Measurements from ENCODE around the gene CCNE1.
"Not testable (repeated sequence)": the region's sequence is repeated elsewhere in the genome, so short reads cannot be mapped to it uniquely, and the experiment has no call there.

CCNE1 gene

DNA sequence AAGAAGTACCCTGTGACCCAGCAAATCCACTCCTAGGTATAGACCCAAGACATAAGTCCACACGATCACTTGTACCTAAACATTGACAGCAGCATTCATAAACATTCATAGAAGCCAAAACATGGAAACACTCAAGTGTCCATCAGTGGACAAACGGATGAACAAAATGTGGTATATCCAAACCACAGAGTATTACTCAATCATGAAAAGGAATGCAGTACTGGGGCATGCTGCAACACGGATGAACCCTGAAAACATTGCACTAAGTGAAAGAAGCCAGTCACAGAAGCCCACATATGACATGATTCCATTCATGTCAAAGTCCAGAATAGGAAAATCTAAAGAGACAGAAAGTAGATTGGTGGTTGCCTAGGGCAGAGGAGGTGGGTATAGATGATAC lies 22.8 kb upstream of the CCNE1 start:
- no peak for DNase-seq

DNA sequence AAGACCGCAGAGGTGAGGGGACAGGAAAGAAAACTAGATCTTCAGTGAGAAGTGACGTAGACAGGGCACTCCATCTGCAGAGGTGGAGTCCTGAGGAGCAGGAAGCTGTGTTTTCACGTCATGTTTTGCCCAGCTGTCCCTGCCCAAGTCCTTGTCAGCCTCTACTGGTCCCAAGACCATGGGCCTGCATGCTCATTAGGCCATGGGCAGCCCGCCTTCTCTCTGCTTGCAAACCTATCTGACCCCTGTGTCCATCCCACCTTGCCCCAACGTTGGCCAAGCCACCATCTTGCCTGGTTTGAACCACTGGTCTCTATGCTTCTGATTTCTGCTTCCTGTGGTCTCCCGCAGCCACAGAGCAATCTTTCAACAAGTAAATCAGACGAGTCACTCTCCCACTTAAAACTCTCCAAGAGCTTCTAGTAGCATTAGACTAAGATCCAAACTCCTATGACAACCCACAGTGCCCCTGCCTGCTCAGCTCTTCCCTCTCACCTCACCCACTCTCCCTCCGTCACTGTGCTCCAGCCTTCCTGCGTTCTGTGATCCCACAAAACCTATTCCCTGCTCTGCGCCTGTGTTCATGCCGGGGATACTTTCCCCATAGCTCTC lies 18.6 kb upstream of the CCNE1 start:
- DNase-seq = no peak

DNA sequence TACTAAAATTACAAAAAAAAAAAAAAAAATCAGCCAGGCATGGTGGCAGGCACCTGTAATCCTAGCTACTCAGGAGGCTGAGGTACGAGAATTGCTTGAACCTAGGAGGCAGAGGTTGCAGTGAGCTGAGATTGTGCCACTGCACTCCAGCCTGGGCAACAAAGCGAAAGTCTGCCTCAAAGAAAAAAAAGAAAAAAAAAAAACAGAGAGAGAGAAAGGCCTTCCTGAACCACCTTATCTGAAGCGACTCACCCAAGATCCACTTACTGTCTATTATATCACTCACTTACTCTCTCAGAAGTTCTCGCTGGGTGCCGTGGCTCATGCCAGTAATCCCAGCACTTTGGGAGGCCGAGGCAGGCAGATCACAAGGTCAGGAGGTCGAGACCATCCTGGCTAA lies 17.3 kb upstream of the CCNE1 start:
- DNase-seq = not testable (repeated sequence)

DNA sequence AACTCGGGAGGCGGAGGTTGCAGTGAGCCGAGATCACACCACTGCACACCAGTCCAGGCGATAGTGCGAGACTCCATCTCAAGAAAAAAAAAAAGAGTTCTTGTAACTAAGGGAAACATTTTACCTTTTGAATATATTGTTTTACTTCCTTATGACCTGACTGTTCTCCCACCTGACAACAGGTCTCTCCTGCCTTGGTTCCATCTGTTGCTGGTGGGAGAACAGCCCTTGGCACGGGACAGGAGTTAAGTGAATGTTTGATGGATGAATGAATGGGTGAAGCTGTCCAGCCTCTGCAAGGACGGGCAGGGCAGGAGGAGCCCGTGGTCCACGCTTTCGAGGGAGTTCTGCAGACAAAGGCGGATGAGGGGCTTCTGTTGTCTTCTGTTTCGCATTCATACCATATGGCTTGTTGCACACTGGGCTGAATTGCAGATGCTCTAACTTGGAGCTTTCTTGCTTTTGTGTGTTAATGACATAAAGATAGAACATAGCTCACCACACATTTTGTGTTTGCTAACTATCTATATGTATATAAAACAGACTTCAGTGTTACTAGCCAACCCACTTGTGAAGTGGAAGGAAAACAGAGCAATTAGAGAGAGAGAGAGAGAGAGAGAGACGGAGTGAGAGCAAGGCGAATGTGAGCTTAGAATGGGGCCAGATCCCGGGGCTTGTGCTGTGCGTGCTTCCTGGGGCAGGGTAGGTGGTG lies 16.2 kb upstream of the CCNE1 start:
- DNase-seq = no peak

DNA sequence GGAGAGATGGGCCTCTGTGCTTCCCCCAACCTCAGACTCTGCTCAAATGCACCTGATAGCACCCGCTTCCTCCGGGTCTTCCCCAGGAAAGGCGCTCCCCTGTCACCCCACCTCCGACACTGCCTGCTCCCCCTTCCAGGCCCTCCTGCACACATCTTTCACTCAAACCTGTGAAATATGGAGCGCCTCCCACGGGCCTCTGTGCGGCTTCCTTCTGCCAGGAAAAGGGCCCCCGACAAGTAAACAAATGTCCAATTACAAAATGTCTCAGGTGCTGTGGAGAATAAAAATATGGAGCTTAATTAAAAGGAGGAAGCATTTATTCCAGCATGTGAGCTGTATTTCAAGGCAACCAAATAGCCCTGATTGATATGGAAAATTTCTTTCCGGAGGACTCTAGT lies 15.6 kb upstream of the CCNE1 start:
- DNase-seq = no peak

DNA sequence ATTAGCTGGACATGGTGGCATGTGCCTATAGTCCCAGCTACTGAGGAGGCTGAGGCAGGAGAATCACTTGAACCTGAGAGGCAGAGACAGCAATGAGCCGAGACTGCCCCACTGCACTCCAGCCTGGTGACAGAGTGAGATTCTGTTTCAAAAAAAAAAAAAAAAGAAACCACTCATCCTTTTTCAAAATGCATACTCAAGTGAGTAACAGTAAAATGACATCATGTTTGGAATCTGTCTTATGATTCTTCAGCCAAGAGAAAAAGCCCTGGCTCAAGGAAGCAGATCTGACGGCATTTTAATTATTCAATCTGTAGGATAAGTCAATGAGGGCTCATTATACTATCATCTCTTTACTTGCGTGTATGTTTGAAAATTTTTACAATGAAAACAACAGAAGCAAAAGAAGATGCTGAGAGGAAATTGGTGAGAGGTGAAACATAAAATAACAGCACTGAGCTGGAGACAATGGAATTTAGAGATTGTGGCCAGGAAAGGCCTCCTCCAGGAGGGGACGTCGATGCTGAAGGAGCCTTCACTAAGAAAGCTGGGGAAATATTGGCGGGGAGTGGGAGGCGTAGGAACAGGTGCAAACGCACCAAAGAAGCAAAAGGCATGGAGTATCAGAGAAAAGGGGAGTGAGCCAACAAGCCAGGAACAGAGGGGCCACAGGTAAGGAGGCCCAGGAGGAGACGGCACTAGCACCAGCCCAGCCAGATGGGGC lies 12.9 kb upstream of the CCNE1 start:
- no peak for DNase-seq

DNA sequence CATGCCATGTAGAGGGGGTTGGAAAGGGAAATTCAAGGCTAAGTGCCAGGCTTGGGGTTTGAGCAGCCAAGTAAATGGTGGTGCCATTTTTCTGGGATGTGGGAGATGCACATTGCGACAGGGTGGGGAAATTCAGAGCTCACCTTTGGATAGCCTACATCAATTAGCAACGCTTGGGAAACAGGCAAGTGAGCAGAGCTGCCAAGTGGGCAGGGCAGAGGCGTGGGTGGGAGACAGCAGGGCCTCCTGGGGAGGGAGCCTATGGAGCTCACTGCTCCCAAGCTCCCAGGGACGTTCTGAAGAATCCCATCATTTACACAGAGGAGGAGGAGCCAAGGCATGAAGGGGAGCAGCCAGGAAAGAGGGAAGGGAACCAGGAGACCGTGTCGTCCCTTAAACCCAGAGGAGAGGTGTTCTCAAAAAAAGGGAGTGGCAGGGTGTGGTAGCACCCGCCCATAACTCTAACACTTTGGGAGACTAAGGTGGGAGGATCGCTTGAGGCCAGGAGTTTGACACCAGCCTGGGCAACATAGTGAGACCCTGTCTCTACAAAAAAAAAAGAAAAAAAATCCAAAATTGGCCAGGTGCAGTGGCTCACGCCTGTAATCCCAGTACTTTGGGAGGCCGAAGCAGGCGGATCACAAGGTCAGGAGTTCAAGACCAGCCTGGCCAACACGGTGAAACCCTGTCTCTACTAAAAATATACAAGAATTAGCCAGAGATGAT lies 11.5 kb upstream of the CCNE1 start:
- no peak for DNase-seq

DNA sequence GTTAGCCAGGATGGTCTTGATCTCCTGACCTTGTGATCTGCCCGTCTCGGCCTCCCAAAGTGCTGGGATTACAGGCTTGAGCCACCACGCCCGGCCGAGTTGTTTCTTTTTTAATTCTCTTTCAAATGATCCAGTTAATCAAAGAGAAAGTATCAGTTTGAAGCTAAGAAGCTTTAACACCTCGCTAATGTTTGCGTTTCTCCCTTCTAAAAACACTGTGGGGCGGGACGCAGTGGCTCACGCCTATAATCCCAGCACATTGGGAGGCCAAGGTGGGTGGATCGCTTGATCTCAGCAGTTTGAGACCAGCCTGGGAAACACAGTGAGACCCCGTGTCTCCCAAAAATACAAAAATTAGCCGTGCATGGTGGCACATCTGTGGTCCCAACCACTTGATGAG lies 7.8 kb upstream of the CCNE1 start:
- DNase-seq = not testable (repeated sequence)

DNA sequence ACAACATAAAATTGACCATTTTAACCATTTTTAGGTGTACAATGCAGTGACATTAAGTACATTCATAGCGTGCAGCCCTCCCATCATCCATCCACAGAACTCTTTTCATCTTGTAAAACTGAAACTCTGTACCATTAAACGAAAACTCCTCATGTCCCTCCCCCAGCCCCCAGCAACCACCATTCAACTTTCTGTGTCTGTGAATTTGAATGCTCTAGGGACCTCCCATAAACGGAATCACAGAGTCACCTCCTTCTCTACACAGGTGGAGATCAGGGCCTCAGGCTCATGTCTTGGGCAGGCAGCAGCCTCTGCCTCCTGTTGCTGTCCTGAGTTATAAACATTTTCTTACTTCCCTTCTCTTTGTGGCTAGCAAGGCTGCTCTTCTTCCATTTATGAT lies 7.3 kb upstream of the CCNE1 start:
- no peak for DNase-seq

DNA sequence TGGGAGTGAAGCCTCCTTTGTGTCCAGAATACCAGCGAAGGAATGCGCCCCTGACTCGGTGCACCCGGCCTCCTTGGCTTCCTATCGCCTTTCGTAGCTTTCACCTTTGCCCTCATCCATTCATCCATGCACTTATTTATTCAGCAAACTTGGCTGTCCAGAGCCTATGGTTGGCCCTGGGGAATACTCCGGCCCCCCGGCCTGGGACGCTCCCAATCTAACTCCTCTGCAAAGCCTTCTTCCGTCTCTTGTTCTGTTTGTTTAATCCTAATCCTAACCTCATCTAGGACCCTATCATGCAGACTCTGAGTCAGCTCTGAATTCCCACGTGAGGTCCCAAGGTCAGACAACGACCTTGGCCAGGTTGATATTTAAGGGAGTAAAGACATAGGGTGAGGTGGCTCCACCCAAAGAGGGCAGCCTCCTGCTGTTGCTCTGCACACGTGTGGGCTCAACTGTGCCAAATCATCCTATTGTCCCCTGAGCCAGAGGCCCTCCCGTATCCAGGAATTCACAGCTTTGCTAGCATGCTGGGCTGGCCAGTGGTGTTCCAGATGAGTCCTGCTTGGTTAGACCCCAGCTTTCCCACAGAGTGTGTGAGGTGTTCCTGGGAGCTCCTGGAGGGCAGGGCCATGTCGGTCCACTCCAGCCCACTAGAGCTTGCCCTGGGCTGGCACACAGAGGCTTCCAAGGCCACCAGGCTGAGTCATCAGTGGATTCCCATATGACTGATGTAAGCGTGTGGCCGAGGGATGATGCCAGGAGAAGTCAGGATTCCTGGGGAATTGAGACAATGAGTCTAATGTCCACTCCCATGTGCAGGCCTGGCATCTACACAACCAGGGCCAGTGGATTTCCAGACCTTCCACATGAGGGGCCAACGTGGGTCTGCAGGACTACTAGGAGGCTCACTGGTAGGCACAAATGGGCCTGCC lies 6.5 kb upstream of the CCNE1 start:
- no peak for DNase-seq

DNA sequence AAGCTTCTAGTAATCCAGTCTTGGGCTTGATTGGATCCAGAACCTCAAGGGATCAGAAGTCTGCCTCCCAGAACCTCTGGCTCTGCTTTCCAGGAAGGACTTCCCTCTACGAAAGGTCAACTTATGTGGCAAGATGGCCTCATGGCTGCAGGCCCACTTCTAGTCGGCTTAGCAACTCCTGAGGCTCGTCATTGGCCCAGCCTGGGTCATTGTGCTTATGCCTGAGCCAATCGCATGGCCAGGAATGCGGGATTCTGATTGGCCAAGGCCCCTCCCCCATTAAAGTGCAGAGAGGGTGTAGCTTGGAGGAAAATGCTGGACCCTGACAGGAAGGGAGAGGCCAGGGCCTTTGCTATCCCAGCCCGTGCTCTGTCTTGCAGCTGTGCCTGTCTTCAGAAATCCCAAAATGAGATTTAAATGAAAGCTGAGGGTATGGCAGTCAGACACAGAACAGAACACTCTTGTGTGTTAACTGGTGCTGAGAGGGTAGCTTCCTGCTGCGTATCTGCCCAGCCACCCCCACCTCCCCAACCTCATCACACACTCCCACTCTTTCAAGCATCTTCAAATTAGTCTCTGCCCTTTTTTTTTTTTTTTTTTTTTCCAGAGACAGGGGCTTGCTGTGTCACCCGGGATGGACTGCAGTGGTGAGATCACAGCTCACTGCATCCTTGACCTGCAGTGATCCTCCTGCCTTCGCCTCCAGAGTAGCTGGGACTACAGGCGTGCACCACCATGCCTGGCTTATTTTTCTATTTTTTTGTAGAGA lies 5.5 kb upstream of the CCNE1 start:
- no peak for DNase-seq

DNA sequence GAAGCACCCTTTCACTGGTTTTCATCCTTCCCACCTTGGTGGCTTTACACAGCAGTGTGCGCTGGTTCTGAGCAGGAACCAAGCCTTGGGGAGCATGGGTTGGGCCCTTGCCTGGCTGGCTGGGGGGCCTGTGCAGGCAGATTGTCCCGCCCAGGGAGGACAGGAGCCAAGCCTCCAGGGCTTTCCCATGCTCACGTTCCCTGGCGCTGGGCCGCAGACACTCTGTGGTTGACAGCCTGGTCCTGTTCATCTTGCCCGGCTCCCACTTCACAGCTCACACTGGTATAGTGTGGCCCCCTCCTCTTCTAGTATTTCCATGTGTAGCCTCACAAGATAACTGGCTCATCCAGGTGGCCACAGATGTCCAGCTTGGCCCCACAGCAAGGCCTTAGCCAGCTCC lies 4.6 kb upstream of the CCNE1 start:
- no peak for DNase-seq

DNA sequence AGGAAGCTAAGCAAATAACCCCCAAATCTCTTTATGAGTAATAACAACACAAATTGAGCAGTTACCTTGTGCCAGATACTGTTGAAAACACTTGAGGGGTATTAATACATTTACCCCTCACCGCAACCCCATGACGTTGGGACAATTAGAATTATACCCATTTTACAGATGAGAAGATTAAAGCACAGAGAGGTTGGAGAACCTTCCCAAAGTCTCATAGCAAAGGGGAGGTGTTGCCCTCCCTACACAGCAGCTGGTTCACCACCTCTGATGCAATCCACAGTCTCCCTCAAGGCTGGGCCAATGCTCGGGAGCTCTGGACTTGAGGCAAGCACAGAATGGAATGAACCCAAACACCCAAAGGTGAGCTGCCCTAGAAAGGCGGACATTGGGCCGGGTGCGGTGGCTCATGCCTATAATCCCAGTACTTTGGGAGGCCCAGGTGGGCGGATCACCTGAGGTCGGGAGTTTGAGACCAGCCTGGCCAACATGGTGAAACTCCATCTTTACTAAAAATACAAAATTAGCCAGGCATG lies 3.9 kb upstream of the CCNE1 start:
- no peak for DNase-seq

DNA sequence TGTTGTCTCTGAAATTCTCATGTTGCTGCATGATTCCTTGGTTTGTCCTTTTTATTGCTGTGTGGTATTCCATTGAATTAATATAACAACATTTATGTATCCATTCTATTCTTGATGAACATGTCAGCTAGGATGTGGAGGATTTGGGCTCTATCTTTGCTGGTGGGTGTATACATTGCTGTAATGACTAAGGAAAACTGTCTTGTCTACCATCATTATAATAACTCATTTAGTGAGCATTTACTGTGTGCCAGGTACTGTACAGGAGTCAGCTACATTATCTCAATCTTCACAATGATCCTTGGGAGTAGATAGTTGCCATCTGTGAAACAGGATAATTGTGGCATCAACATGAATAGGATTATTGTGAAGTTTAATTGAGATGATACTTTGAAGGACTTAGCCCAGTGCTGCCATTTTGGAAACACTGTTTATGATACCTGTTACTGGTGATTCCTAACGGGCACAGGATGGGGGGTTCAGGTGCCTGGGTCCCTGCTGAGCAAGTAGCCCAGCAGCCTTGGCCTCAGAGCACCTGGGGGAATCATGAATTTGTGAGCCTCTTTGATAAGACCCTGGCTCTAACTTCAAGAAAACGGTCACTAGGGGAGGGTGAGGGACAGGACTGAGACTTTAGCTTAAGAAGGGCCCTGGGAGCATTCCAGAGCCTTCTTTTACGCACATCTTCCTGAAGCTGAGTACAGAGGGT lies 1.8 kb upstream of the CCNE1 start:
- no peak for DNase-seq

DNA sequence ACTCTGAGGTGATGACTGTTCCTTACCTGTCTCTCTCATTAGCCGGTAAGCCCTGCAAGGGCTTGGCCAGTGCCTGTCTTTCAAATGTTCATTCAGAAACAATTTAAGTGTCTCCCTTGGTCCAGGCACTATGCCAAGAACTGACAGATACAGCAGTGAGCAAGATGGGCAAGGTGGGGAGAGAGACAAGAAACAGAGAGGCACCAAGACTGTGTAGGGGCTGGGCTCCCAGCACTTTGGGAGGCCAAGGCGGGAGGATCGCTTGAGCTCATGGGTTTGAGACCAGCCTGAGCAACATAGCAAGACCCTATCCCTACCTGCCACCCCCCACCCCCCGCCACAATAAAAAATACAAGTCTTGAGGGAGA lies 1.3 kb upstream of the CCNE1 start:
- DNase-seq = no peak

DNA sequence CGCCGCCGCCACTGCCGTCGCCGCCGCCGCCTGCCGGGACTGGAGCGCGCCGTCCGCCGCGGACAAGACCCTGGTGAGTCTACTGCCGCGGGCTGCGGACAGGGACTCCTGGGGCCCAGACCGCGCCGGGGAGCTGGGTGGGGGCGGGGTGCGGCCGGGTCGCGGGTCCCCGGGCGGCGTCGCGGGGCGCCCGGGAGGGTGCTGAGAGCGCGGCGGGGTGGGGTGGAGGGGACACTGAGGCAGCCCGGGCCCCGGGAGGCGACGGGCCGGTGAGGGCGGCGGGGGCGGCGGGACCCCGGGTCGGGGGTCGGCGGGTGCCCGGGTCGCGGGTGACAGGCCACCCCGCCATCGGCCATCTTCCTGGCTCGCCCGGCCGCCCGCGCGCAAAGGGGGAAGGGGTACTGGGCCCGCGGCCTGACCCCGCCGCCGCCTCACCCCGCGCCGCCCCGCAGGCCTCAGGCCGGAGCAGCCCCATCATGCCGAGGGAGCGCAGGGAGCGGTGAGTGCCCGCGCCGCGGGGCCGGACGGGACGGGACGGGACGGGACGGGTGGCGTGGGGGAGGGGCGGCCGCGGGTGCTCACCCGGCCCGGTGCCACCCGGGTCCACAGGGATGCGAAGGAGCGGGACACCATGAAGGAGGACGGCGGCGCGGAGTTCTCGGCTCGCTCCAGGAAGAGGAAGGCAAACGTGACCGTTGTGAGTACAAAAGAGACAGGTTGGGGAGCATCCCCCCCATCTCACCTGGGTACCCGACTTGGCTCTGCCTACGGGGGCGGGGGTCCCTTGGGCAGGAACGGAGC lies 489 bp downstream of the CCNE1 start:
- DNase-seq = no peak

DNA sequence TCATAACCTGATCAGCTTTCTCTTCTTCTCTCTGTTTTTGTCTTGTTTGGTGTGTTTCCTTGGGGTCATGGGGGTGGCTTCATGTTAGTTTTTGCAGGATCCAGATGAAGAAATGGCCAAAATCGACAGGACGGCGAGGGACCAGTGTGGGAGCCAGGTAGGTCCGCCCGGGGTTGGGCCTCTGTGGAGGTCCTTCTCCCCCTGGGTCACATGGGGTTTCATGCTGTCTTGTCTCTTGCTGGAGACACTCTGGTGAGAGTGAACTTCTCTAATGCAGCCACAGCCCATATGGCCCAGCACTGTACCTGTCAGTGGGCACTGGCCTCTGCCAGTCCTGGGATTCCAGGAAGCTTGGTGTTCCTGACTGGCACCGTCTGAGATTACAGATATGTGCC lies 1.1 kb downstream of the CCNE1 start:
- DNase-seq = no peak

DNA sequence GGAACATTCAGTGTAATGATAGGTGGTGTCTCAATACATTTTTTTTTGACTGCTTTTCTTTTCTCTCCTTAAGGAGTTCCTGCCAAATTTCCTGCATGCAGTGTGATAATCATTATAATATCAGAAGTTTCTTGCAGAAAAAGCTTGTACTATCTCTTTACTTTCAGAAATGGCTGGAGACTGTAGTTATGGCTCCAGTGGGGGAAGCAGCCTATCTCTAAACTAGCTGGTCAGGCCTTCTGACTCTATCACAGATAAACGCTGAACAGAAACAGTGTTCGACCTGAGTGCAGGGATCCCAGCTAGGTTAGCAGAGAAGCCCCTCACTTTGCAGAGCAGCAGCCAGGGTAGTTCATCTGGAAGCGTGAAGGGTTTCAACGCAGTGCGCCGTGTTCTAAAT lies 1.9 kb downstream of the CCNE1 start:
- DNase-seq = no peak

DNA sequence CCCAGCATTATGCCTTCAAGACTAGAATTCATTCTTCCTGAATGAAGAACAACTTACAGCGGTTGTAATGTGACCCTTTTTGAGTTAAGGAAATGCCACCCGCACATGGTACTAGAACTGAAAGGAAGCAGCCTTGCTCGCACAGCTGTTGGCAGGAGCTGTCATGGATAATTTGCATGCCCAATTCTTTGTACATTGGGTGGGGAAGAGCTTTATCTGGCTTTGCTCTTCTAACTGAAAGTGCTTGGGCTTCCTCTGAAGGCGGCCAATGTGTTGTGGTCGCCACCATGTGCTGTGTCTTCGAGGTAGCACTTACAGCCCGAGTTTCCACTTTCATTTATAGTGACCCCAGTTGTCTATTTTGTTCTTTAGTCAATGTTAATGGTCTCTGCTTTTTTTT lies 3.4 kb downstream of the CCNE1 start:
- no peak for DNase-seq

DNA sequence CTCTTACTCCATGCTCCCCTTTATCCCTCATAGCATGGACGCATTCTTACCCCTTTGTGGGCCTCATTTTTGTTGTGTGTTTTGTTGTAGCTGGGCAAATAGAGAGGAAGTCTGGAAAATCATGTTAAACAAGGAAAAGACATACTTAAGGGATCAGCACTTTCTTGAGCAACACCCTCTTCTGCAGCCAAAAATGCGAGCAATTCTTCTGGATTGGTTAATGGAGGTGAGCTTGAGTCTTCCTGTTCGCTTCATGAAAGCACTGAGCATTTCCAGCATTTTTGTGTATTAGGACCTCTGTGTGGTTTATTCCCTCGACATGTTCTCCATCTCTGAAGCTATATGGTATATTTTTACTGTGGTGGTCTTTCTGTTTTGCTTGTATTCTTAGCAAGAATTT lies 5.5 kb downstream of the CCNE1 start:
- DNase-seq = no peak
